ENCODE results near the gene CSNK1G1.

CSNK1G1 gene

DNA sequence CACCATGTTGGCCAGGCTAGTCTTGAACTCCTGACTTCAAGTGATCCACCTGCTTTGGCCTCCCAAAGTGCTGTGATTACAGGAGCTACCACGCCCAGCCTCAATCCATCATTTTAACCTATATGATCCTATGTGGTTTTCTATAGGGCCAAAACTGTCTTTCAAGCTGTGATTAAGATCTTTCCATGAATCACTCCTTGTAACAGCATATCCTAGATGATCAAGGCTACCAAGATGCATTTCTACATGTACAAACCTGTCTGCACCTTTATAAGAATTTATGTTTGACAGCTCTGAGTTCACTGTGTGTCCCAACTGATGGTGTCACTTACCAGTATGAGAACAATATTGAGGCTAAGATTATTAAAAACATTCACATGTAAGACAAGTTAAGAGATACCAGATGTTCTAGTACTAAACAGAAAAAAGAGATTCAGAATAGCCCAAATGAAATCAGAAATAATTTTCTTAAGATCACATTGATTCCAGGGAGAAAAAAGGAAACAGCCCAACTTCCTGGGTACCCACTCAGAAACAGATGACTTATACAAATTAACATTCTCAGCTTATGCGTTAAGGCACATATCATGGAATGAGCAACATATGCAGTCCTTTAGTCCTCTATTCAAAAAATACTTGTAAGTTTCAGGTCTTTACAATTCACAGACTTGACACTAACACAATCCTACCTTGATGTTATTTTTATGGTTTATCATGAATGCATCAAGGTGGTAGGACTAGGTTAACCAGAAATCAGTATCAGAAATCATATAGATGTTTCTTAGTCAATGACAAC is 168.4 kb downstream of the CSNK1G1 start:
- Histone ChIP-seq H3K9me3 (ENCODE audit: control insufficient read depth, low read length) (no peaks in the 10 kb centered on the region), H3K36me3 (ENCODE audit: control insufficient read depth, insufficient read depth, low read length) (peaks cover 9% of the 10 kb centered on the region), H3K4me3 (ENCODE audit: insufficient read depth, low read depth, low read length, poor library complexity, severe bottlenecking) (no peak overlapping the region), H3K4me1 (ENCODE audit: control insufficient read depth, insufficient read depth, low read length, poor library complexity, severe bottlenecking) (no peaks in the 10 kb centered on the region), H3K27me3 (replicated peaks; ENCODE audit: control insufficient read depth, insufficient read depth, low read length, poor library complexity, severe bottlenecking) (no peaks in the 10 kb centered on the region), H3K27ac (ENCODE audit: insufficient read depth, low read length, poor library complexity, severe bottlenecking) (no peak overlapping the region)
- no peak for DNase-seq

GRCh38 chr15:64185146-64185911 is 170.6 kb downstream of the CSNK1G1 start:
- H3K36me3 ChIP-seq (ENCODE audit: control insufficient read depth, insufficient read depth, low read length): peaks cover 9% of the 10 kb centered on the region
- no peaks in the 10 kb centered on the region for H3K4me1 ChIP-seq (ENCODE audit: control insufficient read depth, insufficient read depth, low read length, poor library complexity, severe bottlenecking)
- no peaks in the 10 kb centered on the region for H3K27me3 ChIP-seq (replicated peaks; ENCODE audit: control insufficient read depth, insufficient read depth, low read length, poor library complexity, severe bottlenecking)
- no peaks in the 10 kb centered on the region for H3K9me3 ChIP-seq (ENCODE audit: control insufficient read depth, low read length)
- H3K4me3 ChIP-seq (ENCODE audit: insufficient read depth, low read depth, low read length, poor library complexity, severe bottlenecking): no peak overlapping the region
- DNase-seq: no peak
- H3K27ac ChIP-seq (ENCODE audit: insufficient read depth, low read length, poor library complexity, severe bottlenecking): no peak overlapping the region

- Histone ChIP-seq H3K4me3 (ENCODE audit: insufficient read depth, low read depth, low read length, poor library complexity, severe bottlenecking) (no peak overlapping the region), H3K9me3 (ENCODE audit: control insufficient read depth, low read length) (no peaks in the 10 kb centered on the region), H3K27ac (ENCODE audit: insufficient read depth, low read length, poor library complexity, severe bottlenecking) (no peak overlapping the region), H3K27me3 (replicated peaks; ENCODE audit: control insufficient read depth, insufficient read depth, low read length, poor library complexity, severe bottlenecking) (no peaks in the 10 kb centered on the region), H3K4me1 (ENCODE audit: control insufficient read depth, insufficient read depth, low read length, poor library complexity, severe bottlenecking) (no peaks in the 10 kb centered on the region), H3K36me3 (ENCODE audit: control insufficient read depth, insufficient read depth, low read length) (peaks cover 19% of the 10 kb centered on the region)
- no peak for DNase-seq
Observed at GRCh38 chr15:64182859-64183370, 173.1 kb downstream of the CSNK1G1 start.

- Histone ChIP-seq H3K27ac (ENCODE audit: insufficient read depth, low read length, poor library complexity, severe bottlenecking) (no peak overlapping the region), H3K36me3 (ENCODE audit: control insufficient read depth, insufficient read depth, low read length) (peaks cover 22% of the 10 kb centered on the region), H3K27me3 (replicated peaks; ENCODE audit: control insufficient read depth, insufficient read depth, low read length, poor library complexity, severe bottlenecking) (no peaks in the 10 kb centered on the region), H3K4me1 (ENCODE audit: control insufficient read depth, insufficient read depth, low read length, poor library complexity, severe bottlenecking) (no peaks in the 10 kb centered on the region), H3K9me3 (ENCODE audit: control insufficient read depth, low read length) (no peaks in the 10 kb centered on the region), H3K4me3 (ENCODE audit: insufficient read depth, low read depth, low read length, poor library complexity, severe bottlenecking) (no peak overlapping the region)
- no peak for DNase-seq
Observed at GRCh38 chr15:64180235-64180824, 175.6 kb downstream of the CSNK1G1 start.

GRCh38 chr15:64166102-64166890 is 189.7 kb downstream of the CSNK1G1 start:
- peaks cover 11% of the 10 kb centered on the region for H3K4me1 ChIP-seq (ENCODE audit: control insufficient read depth, insufficient read depth, low read length, poor library complexity, severe bottlenecking)
- no peak for DNase-seq
- H3K27ac ChIP-seq (ENCODE audit: insufficient read depth, low read length, poor library complexity, severe bottlenecking): no peak overlapping the region
- H3K9me3 ChIP-seq (ENCODE audit: control insufficient read depth, low read length): no peaks in the 10 kb centered on the region
- no peak overlapping the region for H3K4me3 ChIP-seq (ENCODE audit: insufficient read depth, low read depth, low read length, poor library complexity, severe bottlenecking)
- peaks cover 8% of the 10 kb centered on the region for H3K36me3 ChIP-seq (ENCODE audit: control insufficient read depth, insufficient read depth, low read length)
- H3K27me3 ChIP-seq (replicated peaks; ENCODE audit: control insufficient read depth, insufficient read depth, low read length, poor library complexity, severe bottlenecking): no peaks in the 10 kb centered on the region

GRCh38 chr15:64164436-64164835 is 191.5 kb downstream of the CSNK1G1 start:
- DNase-seq: no peak
- Histone ChIP-seq H3K27ac (ENCODE audit: insufficient read depth, low read length, poor library complexity, severe bottlenecking) (no peak overlapping the region), H3K4me3 (ENCODE audit: insufficient read depth, low read depth, low read length, poor library complexity, severe bottlenecking) (no peak overlapping the region), H3K36me3 (ENCODE audit: control insufficient read depth, insufficient read depth, low read length) (peaks cover 10% of the 10 kb centered on the region), H3K4me1 (ENCODE audit: control insufficient read depth, insufficient read depth, low read length, poor library complexity, severe bottlenecking) (peaks cover 20% of the 10 kb centered on the region), H3K27me3 (replicated peaks; ENCODE audit: control insufficient read depth, insufficient read depth, low read length, poor library complexity, severe bottlenecking) (no peaks in the 10 kb centered on the region), H3K9me3 (ENCODE audit: control insufficient read depth, low read length) (no peaks in the 10 kb centered on the region)

DNA sequence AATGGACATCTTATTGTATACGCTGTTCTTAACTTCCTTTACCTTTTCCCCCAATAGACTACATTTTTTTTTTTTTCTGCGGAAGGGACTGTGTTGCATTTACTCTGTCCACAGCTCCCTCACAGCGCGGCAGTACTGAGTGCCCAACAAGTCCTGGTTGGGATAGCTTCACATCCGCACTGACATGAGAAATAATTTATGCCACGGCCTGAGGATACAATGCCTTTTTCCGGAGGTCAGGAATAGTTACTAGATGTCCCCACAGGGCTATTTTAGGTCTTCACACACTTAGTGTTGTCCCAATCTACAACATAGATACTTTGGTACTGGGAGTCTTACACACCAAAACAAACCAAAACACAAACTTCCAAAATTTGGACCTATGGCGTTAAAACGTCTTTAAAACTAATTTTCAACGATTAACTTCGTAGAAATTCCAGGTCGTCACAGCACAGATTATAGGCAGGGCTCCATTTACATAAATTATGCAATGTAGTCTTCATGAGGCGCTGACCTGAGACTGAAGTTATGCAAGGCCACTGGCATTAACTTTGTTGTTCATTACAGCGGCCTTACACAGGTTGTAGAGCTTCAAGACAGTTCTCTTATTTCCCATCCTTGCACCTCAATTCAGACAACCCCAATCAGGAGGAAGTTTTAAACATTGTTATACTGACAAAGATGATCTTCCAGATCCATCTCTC is 192.2 kb downstream of the CSNK1G1 start:
- H3K4me1 ChIP-seq (ENCODE audit: control insufficient read depth, insufficient read depth, low read length, poor library complexity, severe bottlenecking): peaks cover 20% of the 10 kb centered on the region
- H3K27ac ChIP-seq (ENCODE audit: insufficient read depth, low read length, poor library complexity, severe bottlenecking): peak overlapping the region; percentile 72
- peaks cover 16% of the 10 kb centered on the region for H3K36me3 ChIP-seq (ENCODE audit: control insufficient read depth, insufficient read depth, low read length)
- no peaks in the 10 kb centered on the region for H3K9me3 ChIP-seq (ENCODE audit: control insufficient read depth, low read length)
- no peaks in the 10 kb centered on the region for H3K27me3 ChIP-seq (replicated peaks; ENCODE audit: control insufficient read depth, insufficient read depth, low read length, poor library complexity, severe bottlenecking)
- peak overlapping the region; percentile 46 for H3K4me3 ChIP-seq (ENCODE audit: insufficient read depth, low read depth, low read length, poor library complexity, severe bottlenecking)
- no peak for DNase-seq

- Histone ChIP-seq H3K4me3 (ENCODE audit: insufficient read depth, low read depth, low read length, poor library complexity, severe bottlenecking) (peak within 1 kb of the TSS; percentile 90), H3K27me3 (replicated peaks; ENCODE audit: control insufficient read depth, insufficient read depth, low read length, poor library complexity, severe bottlenecking) (no peaks in the 10 kb centered on the region)
- peak; percentile 93 to 94 (median 94) for DNase-seq
Observed at GRCh38 chr15:64162869-64163658, 192.9 kb downstream of the CSNK1G1 start, which contains the start of gene PPIB. Gene PPIB (minus strand): TSS chr15:64163022. CDS start chr15:64162986, 36 bp downstream.

More at GRCh38 chr15:64162869-64163658, 192.9 kb downstream of the CSNK1G1 start, which contains the start of gene PPIB:
- peaks cover 24% of the 10 kb centered on the region for H3K36me3 ChIP-seq (ENCODE audit: control insufficient read depth, insufficient read depth, low read length)
- peak within 1 kb of the TSS; percentile 93 for H3K27ac ChIP-seq (ENCODE audit: insufficient read depth, low read length, poor library complexity, severe bottlenecking)
- peaks cover 20% of the 10 kb centered on the region for H3K4me1 ChIP-seq (ENCODE audit: control insufficient read depth, insufficient read depth, low read length, poor library complexity, severe bottlenecking)
- H3K9me3 ChIP-seq (ENCODE audit: control insufficient read depth, low read length): no peaks in the 10 kb centered on the region
